IMR-90 (cell line): ENCODE measurements around the gene NEDD1.

ENCODE experiments used
- CHD1 ChIP-seq: IDR thresholded peaks from 2 replicates; pipeline ENCODE4 v1.6.1; 2012; ENCODE audit warnings: low read depth, low read length, improper control_type of control experiment
- MAFK ChIP-seq: IDR thresholded peaks from 2 replicates; pipeline ENCODE4 v1.6.1; 2012; ENCODE audit warnings: low read depth, low read length, improper control_type of control experiment
- MAZ ChIP-seq: IDR thresholded peaks from 2 replicates; pipeline ENCODE4 v1.6.1; 2012; ENCODE audit warnings: low read depth, mild to moderate bottlenecking, low read length, improper control_type of control experiment, moderate library complexity, borderline replicate concordance
- MXI1 ChIP-seq: IDR thresholded peaks from 2 replicates; pipeline ENCODE4 v1.6.1; 2012; ENCODE audit warnings: low read depth, mild to moderate bottlenecking, low read length, moderate library complexity, borderline replicate concordance
- POLR2A ChIP-seq: IDR thresholded peaks from 2 replicates; pipeline ENCODE4 v1.6.1; 2012; ENCODE audit warnings: mild to moderate bottlenecking, low read depth, low read length
- RAD21 ChIP-seq: IDR thresholded peaks from 2 replicates; pipeline ENCODE4 v1.6.1; 2012; ENCODE audit warnings: low read length, improper control_type of control experiment
- RFX5 ChIP-seq: IDR thresholded peaks from 2 replicates; pipeline ENCODE4 v1.8.0; 2012; ENCODE audit warnings: low read depth, mild to moderate bottlenecking, low read length, moderate library complexity
- TF ChIP-seq, protein P1 (sequence below): fragments of 150-350 bp; IDR thresholded peaks from 2 replicates; pipeline ENCODE4 v1.6.1; 2016; ENCODE audit warnings: low read depth, mild to moderate bottlenecking, low read length, moderate library complexity, borderline replicate concordance
- TF ChIP-seq, protein P2 (sequence below): conservative IDR thresholded peaks from 2 replicates; pipeline ENCODE4 v1.5.1; 2012; ENCODE audit warnings: mild to moderate bottlenecking, low read depth, low read length, improper control_type of control experiment
- TF ChIP-seq, protein P3 (sequence below): fragments of 150-350 bp; IDR thresholded peaks from 2 replicates; pipeline ENCODE4 v1.6.1; 2017; ENCODE audit warnings: mild to moderate bottlenecking, antibody characterized with exemption, low read length, low read depth

DNA sequence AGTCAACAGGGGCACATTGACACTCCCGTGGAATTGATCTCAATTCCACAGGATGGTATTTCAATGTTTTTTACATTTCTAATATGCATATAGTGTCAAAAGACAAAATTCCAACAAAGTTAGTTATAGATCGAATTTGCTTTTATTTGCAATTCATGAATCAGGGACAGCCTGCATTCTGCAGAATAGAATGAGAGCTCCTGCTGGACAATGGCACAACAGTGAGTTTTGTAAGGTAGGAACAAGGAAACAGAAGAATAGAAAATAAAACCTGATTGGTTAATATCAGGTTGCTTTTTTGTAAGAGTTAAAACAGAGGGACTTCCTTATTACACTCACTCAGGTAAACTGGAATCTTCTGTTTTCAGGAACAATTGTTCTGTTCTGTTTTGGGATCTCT lies 32.8 kb upstream of the NEDD1 start:
- TF ChIP-seq CHD1: no peak
- TF ChIP-seq MAFK: no peak
- TF ChIP-seq, protein P1, sequence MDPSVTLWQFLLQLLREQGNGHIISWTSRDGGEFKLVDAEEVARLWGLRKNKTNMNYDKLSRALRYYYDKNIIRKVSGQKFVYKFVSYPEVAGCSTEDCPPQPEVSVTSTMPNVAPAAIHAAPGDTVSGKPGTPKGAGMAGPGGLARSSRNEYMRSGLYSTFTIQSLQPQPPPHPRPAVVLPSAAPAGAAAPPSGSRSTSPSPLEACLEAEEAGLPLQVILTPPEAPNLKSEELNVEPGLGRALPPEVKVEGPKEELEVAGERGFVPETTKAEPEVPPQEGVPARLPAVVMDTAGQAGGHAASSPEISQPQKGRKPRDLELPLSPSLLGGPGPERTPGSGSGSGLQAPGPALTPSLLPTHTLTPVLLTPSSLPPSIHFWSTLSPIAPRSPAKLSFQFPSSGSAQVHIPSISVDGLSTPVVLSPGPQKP: no peak
- TF ChIP-seq, protein P2, sequence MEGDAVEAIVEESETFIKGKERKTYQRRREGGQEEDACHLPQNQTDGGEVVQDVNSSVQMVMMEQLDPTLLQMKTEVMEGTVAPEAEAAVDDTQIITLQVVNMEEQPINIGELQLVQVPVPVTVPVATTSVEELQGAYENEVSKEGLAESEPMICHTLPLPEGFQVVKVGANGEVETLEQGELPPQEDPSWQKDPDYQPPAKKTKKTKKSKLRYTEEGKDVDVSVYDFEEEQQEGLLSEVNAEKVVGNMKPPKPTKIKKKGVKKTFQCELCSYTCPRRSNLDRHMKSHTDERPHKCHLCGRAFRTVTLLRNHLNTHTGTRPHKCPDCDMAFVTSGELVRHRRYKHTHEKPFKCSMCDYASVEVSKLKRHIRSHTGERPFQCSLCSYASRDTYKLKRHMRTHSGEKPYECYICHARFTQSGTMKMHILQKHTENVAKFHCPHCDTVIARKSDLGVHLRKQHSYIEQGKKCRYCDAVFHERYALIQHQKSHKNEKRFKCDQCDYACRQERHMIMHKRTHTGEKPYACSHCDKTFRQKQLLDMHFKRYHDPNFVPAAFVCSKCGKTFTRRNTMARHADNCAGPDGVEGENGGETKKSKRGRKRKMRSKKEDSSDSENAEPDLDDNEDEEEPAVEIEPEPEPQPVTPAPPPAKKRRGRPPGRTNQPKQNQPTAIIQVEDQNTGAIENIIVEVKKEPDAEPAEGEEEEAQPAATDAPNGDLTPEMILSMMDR: no peak
- TF ChIP-seq, protein P3, sequence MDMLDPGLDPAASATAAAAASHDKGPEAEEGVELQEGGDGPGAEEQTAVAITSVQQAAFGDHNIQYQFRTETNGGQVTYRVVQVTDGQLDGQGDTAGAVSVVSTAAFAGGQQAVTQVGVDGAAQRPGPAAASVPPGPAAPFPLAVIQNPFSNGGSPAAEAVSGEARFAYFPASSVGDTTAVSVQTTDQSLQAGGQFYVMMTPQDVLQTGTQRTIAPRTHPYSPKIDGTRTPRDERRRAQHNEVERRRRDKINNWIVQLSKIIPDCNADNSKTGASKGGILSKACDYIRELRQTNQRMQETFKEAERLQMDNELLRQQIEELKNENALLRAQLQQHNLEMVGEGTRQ: no peak
- no peak for TF ChIP-seq POLR2A
- TF ChIP-seq RAD21: no peak
- TF ChIP-seq RFX5: no peak
- no peak for TF ChIP-seq MAZ
- TF ChIP-seq MXI1: no peak
